ENCODE data around the gene ZBTB18.
"Not testable (repeated sequence)": the region's sequence is repeated elsewhere in the genome, so short reads cannot be mapped to it uniquely, and the experiment has no call there.

The ZBTB18 gene

DNA sequence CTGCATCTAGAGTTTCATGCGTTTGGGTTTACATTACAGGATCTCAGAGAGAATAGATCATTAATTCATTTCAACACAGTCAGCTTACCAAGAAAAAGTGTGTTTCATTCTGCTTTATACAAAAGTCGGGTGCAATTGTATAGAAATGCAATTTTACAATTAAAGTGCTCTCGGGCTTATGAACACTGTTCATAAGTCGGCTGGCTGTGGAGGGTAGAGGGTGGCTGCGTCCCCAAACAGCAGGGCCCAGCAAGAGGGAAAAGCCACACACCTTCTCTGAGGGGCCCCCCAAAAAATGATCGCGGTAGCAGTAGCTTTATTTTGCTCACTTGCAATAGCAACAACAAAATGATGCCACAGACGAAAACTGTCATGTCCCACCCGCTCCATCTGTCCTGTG is 13.8 kb upstream of the ZBTB18 start:
- intact Hi-C loops (cut with DNase I), result no loop called here
- DNase-seq, result peak in 1 of 10 donors; percentile 50

DNA sequence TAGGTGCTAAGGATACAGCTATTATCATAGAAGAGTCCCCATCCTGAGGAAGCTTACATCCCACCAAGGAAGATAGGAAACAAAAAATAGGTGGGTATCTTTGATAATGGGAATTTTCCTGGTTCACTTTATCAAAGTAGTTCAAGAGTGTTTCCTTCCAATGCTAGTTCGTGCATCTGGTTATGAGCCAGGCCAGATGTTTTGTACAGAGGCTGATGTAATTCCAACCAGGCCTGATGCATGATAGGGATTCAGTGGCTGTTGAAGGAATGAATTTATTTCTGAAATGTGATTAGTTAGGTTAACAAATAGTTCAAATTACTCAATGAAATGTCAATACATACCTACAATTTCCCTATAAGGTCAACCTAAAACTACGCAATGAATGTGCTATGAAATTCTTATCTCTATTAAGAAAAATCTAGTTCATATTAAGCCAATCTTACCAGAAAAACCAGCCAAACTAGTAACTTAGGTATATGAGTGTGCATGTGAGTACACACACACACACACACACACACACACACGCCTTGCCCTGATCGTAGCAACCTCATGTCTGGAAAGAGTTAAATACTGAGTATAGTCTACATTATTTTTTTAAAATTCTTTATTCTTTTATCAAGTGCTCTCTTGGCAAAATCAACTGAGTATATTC is 9.5 kb upstream of the ZBTB18 start:
- DNase-seq, result no peak
- intact Hi-C loops (cut with DNase I), result loop anchor here (10.0 kb wide), 2 partner anchors 287 to 697 kb away; no protein-coding TSS in a partner anchor

GRCh38 chr1:244042293-244042692 is 8.8 kb upstream of the ZBTB18 start:
- DNase-seq, result no peak
- intact Hi-C loops (cut with DNase I), result loop anchor here (10.0 kb wide), 2 partner anchors 287 to 697 kb away; no protein-coding TSS in a partner anchor

DNA sequence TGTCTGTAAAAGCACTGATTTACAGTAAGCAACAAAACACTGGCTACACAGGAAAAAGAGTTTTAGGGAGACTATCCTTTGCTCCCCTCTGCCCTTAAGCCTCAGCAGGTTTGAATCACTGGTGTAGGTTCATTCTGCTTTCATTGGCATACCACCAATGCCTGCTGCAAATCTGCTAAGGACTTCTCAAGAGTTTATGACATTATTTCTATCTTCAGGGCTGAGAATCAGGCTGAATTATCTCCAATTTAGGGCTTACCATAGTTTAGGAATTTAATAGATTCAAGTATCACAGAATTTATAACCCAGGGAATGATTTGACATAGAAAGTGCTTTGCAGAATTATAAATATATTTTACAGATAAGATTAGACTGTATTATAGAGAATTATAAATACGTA is 6.7 kb upstream of the ZBTB18 start:
- DNase-seq, result no peak
- intact Hi-C loops (cut with DNase I), result loop anchor here (10.0 kb wide), 2 partner anchors 290 to 700 kb away; no protein-coding TSS in a partner anchor

- intact Hi-C loops (cut with DNase I), result loop anchor here (5.0 to 10.0 kb wide), 3 partner anchors 199 to 701 kb away; no protein-coding TSS in a partner anchor
- DNase-seq, result not testable (repeated sequence)
These were observed 4.8 kb upstream of the ZBTB18 start for GRCh38 chr1:244046254-244046653.

DNA sequence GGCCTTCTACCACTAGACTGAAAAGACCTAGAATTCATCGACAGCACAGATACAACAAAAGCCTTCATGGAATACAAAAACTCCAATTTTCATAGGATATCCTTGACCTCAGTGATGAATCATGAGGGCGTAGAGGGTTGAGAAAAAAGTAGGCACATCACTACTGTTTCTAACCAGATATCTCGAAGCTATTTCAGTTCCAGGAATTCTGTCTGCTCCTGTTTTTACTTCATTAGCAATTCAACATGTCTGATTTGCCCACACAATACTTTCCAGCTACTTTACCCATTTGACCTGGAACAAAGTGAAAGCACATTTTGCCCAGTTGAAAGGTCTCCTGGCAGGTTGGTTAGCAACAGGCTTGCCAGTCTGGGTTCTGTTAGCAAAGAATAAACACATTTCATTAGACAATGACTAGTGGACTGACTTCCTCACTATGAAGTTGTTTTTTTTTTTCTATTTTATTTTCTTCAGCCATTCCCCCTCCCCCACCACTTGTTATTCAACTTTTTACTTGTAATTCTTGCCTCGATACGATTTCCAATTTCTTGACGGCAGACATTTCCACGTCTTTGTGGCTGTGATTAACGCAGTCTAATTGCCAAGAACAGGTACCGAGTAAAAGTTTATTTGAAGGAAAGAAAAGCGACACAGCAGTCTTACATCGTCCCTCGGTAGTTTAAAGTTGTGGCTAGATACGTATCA is 4.0 kb upstream of the ZBTB18 start:
- no peak for DNase-seq

GRCh38 chr1:244047621-244048255 is 3.3 kb upstream of the ZBTB18 start:
- intact Hi-C loops (cut with DNase I), result loop anchor here (2.0 to 10.0 kb wide), 4 partner anchors 200 to 703 kb away; no protein-coding TSS in a partner anchor
- peak; percentile 51 to 92 (median 64) for DNase-seq

More for the DNA sequence above, 4.0 kb upstream of the ZBTB18 start:
- intact Hi-C loops (cut with DNase I), result loop anchor here (5.0 to 10.0 kb wide), 3 partner anchors 200 to 702 kb away; no protein-coding TSS in a partner anchor

DNA sequence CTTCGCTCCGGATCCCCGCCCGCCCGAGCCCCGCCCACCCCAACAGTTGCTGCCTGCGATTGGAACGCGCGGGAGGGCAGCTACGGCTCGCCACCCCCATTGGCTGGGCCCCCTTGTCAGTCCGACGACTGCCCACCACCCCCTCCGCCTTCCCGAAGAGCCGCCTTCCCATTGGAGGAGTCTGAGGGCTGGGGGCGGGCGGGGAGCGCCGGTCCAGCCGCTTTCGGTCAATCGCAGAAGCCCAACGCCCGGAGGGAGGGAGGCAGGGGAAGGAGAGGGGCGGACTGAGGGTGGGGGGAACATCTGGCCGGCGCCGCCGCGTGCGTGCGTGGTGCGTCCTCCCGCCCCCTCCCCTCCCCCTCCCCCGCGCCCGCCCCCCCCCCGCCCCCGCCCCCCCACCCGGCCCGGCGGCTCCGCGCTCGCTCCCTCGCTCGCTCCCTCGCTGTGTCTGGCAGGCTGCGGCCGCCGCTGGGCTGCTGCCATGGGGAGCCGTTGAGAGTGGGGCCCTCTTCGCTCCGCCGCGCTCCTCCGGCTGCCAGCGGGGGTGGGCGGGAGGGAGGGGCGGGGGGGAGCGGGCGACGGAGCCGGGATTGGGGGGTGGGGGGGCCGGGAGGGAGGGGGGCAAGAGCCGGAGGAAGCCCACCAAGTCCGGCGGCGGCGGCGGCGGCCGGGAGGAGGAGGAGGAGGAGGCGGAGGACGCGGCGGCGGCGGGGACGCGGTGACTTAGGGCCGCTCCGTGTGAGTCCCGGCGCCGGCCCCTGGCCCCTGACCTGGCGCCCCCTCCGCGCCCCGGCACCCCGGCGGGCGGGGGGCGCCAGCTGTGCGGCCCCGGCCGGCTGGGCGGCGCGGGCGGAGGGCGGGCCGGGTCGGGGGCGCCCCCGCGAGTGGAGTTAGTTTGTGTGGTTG is 2.6 kb upstream of the ZBTB18 start:
- intact Hi-C loops (cut with DNase I), result loop anchor here (2.0 to 10.0 kb wide), 4 partner anchors 201 to 704 kb away; no protein-coding TSS in a partner anchor
- peak; percentile 96 to 100 (median 99) for DNase-seq

DNA sequence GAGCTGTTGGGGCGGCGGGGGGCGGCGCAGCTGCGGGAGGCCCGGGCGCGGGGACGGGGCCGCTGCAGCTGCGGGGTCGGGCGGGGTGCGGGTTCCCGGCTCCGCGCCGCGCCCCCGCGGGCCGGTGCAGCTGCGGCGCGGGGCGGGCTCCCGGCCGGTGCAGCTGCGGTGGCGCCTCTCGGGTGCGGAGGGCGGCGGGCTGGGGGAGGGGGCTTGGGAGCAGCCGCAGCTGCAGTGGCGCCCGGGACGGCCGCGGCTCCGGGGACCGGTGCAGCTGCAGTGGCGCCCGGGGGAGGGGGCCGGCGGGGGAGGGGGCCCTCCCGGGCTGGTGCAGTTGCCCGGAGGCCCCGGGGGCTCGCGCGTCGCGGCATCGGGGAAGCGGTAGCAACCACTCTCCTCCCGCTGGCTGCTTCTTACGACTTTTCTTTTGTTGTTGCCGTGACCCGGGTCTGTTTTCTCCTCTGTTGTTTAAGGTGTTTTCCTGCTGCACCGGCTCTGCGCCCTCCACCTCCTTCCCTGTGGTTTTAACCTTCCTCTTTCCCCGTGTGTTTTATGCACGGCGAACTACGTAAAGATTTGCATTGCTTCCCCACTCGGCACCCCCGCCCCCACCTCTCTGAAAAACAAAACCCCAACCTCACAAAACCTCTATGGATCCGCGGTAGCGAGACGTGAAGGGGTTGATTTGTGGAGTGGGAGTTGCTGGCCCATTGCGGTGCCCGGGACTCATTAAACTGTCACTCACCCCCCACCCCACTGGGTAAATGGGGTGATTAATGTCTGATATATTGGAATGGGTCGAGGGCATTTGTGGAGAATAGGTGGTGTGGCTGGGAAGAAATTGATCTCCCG is 1.7 kb upstream of the ZBTB18 start:
- peak; percentile 56 to 97 (median 68) for DNase-seq
- intact Hi-C loops (cut with DNase I), result loop anchor here (1.0 to 10.0 kb wide), 8 partner anchors 15 to 705 kb away; no protein-coding TSS in a partner anchor

GRCh38 chr1:244050014-244050834 is 859 bp upstream of the ZBTB18 start:
- intact Hi-C loops (cut with DNase I), result loop anchor here (1.0 to 10.0 kb wide), 4 partner anchors 14 to 338 kb away; no protein-coding TSS in a partner anchor
- peak in 3 of 10 donors; percentile 37 to 64 (median 38) for DNase-seq

DNA sequence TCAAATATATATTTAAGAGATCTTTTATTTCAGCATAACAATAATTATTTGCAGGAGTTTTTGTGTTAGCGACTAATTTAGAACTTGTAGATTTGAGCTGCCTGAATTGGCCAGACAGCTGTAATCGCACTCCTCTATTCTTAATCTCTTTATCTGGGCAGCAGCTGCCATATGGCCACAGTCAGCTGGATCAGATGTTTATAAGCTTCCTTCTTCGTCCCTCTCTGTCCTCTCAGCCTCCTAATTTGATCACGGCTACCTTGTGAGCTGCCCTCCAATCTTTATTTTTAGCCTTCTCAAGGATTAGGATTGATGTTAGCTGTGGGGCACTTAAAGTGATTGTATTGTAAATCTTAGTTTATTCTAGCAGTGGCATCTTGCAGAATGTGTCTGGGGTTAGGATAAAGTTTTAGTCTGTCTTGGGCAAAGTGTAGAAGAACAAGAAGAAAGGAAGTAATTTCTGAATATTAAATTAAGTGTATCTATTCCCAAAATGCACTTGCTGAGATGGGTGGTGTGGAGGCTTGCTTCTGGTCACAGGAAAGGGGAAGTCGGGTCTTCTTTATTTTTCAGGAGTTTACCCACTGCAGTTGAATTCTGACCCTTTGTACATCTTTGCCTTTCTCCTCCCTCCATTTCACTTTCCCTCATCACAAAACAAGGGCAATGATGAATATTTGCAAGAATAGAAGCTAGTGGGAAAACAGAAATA is 1.1 kb downstream of the ZBTB18 start:
- intact Hi-C loops (cut with DNase I), result loop anchor here (5.0 to 10.0 kb wide), 3 partner anchors 137 to 340 kb away; no protein-coding TSS in a partner anchor
- no peak for DNase-seq

GRCh38 chr1:244052728-244053312 is 1.7 kb downstream of the ZBTB18 start:
- intact Hi-C loops (cut with DNase I), result loop anchor here (5.0 to 10.0 kb wide), 3 partner anchors 138 to 341 kb away; no protein-coding TSS in a partner anchor
- DNase-seq, result no peak

- intact Hi-C loops (cut with DNase I), result loop anchor here (2.0 to 10.0 kb wide), 4 partner anchors 139 to 342 kb away; no protein-coding TSS in a partner anchor
- peak in 8 of 10 donors; percentile 54 to 93 (median 61) for DNase-seq
These were observed 2.7 kb downstream of the ZBTB18 start for GRCh38 chr1:244053831-244054230.

GRCh38 chr1:244054247-244054923 is 3.3 kb downstream of the ZBTB18 start:
- intact Hi-C loops (cut with DNase I), result loop anchor here (2.0 to 10.0 kb wide), 4 partner anchors 140 to 342 kb away; no protein-coding TSS in a partner anchor
- DNase-seq, result peak in 5 of 10 donors; percentile 37 to 91 (median 49)

- intact Hi-C loops (cut with DNase I), result loop anchor here (2.0 to 10.0 kb wide), 4 partner anchors 140 to 343 kb away; no protein-coding TSS in a partner anchor
- peak in 5 of 10 donors; percentile 45 to 92 (median 89) for DNase-seq
These were observed 3.8 kb downstream of the ZBTB18 start for GRCh38 chr1:244054924-244055263.

- peak in 1 of 10 donors; percentile 11 for DNase-seq
These were observed 5.5 kb downstream of the ZBTB18 start for GRCh38 chr1:244056577-244056976.

More at GRCh38 chr1:244056577-244056976, 5.5 kb downstream of the ZBTB18 start:
- intact Hi-C loops (cut with DNase I), result loop anchor here (10.0 kb wide), 1 partner anchor 142 kb away; no protein-coding TSS in a partner anchor
